Esophagus squamous epithelium (tissue), 5 donors: ENCODE data around the gene SRR. TPM values are rescaled to one million over a fixed set of nuclear protein-coding genes. Genes with fewer than 3 reads are reported as not detected.

ENCODE experiments used
- DNase-seq: peaks from one replicate; lab custom pipeline; 2025; lab: John Stamatoyannopoulos, UW
- H3K27ac ChIP-seq, 4 donors: fragments of 200-600 bp; sonication (generic); one replicate each; pipeline ENCODE4 v1.5.1; 2016 to 2019; ENCODE audit warnings: mild to moderate bottlenecking in 1 of 4
- H3K27me3 ChIP-seq, 4 donors: fragments of 200-600 bp; sonication (generic); 1 replicate in 3 of 4; 2 replicates in 1 of 4; pipeline versions ENCODE4 v1.5.1 to v1.6.0; 2017 to 2021; ENCODE audit warnings: antibody characterized with exemption in 1 of 4
- H3K36me3 ChIP-seq, 3 donors: fragments of 200-600 bp; sonication (generic); one replicate each; pipeline ENCODE4 v1.5.1; 2016 to 2019
- H3K4me1 ChIP-seq, 3 donors: fragments of 200-600 bp; sonication (generic); one replicate each; pipeline ENCODE4 v1.5.1; 2017 to 2019
- H3K4me3 ChIP-seq, 4 donors: fragments of 200-600 bp; sonication (generic); 1 replicate in 3 of 4; 2 replicates in 1 of 4; pipeline ENCODE4 v1.5.1; 2016 to 2019; ENCODE audit warnings: mild to moderate bottlenecking in 2 of 4, moderate library complexity in 1 of 4
- H3K9me3 ChIP-seq, 3 donors: fragments of 200-600 bp; sonication (generic); one replicate each; pipeline ENCODE4 v1.5.1; 2016 to 2019
- POLR2A ChIP-seq, 4 donors: fragments of 450-650 bp; IDR thresholded peaks; one replicate each; pipeline ENCODE4 v1.6.1; 2017; ENCODE audit warnings: antibody characterized with exemption in 4 of 4, mild to moderate bottlenecking in 4 of 4, moderate library complexity in 3 of 4
- WGBS, 2 donors: methylation state at CpG; one replicate each; pipeline ENCODE4 v1.1.5; 2018; 5-methylcytosine and 5-hydroxymethylcytosine counted together
- intact Hi-C: fragments of 100-400 bp; cut with DNase I; formaldehyde crosslinking; loops from one replicate; pipeline ENCODE4 v1.15.0; 2022
- total RNA-seq, 4 donors: library from RNA; depleted of rRNA; stranded (reverse); fragments of >200 nt; gene quantifications; one replicate each; pipeline ENCODE4 v1.1.0, GENCODE V29; 2016
- TF ChIP-seq, protein P1 (sequence below), 6 experiments: fragments of 450-650 bp in 4 of 6; fragments of 200-600 bp in 2 of 6; sonication (generic) in 2 of 6; IDR thresholded peaks; one replicate each; pipeline ENCODE4 v1.5.1; 2016 to 2019; ENCODE audit warnings: antibody characterized with exemption in 6 of 6, mild to moderate bottlenecking in 4 of 6, moderate library complexity in 4 of 6
- donor health status: DM: yes; HTN: yes; CAD: no.

The SRR gene
- total RNA-seq, 4 donors from 2014 or later: 8.7 to 34.8 (median 15.8) TPM

- no peaks in the 10 kb centered on the region for H3K27me3 ChIP-seq
- H3K27ac ChIP-seq: no peak overlapping the region
- H3K9me3 ChIP-seq: no peaks in the 10 kb centered on the region
- peaks cover 0 to 43% (median 4%) of the 10 kb centered on the region in 3 donors for H3K36me3 ChIP-seq
- peaks cover 5 to 39% (median 6%) of the 10 kb centered on the region in 3 donors for H3K4me1 ChIP-seq
- WGBS, 2 donors: 49 to 60% methylated on average over 4 to 5 of the region's 5 CpGs
- no peak for DNase-seq
- intact Hi-C loops: no loop called here
- no peak overlapping the region for H3K4me3 ChIP-seq
- no peak for TF ChIP-seq POLR2A (IDR thresholded peaks at IDR 0.05)
- TF ChIP-seq, protein P1, sequence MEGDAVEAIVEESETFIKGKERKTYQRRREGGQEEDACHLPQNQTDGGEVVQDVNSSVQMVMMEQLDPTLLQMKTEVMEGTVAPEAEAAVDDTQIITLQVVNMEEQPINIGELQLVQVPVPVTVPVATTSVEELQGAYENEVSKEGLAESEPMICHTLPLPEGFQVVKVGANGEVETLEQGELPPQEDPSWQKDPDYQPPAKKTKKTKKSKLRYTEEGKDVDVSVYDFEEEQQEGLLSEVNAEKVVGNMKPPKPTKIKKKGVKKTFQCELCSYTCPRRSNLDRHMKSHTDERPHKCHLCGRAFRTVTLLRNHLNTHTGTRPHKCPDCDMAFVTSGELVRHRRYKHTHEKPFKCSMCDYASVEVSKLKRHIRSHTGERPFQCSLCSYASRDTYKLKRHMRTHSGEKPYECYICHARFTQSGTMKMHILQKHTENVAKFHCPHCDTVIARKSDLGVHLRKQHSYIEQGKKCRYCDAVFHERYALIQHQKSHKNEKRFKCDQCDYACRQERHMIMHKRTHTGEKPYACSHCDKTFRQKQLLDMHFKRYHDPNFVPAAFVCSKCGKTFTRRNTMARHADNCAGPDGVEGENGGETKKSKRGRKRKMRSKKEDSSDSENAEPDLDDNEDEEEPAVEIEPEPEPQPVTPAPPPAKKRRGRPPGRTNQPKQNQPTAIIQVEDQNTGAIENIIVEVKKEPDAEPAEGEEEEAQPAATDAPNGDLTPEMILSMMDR (IDR thresholded peaks at IDR 0.05): no peak
Measured at GRCh38 chr17:2343421-2343820, 39.7 kb downstream of the SRR start.

DNA sequence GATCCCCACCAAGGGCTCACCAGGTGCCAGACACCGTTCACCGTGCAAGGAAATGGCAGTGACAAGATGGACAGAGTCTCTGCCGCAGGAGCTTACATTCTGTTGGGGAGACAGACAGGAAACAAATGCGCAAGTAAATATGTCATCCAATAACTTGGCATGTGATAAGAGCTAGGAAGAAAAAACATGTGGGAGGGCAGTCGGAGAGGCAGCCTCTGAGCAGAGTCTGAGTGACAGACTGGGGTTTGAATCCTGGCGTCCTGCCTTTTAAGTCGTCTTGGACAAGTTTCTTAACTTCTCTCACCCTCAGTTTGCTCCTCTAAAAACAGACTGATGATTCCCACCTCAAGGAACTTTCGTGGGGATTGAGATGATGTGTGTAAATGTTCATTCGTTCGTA is 40.8 kb downstream of the SRR start:
- peaks cover 0 to 43% (median 4%) of the 10 kb centered on the region in 3 donors for H3K36me3 ChIP-seq
- intact Hi-C loops: no loop called here
- no peaks in the 10 kb centered on the region for H3K27me3 ChIP-seq
- 89% methylated on average over 9 of the region's 10 CpGs for WGBS, 2 donors
- peaks cover 4 to 33% (median 6%) of the 10 kb centered on the region in 3 donors for H3K4me1 ChIP-seq
- H3K9me3 ChIP-seq: no peaks in the 10 kb centered on the region
- no peak for DNase-seq
- no peak overlapping the region for H3K4me3 ChIP-seq
- H3K27ac ChIP-seq: no peak overlapping the region
- TF ChIP-seq POLR2A (IDR thresholded peaks at IDR 0.05): no peak
- TF ChIP-seq, protein P1 (IDR thresholded peaks at IDR 0.05): no peak

GRCh38 chr17:2346475-2346874 is 42.7 kb downstream of the SRR start:
- H3K4me1 ChIP-seq: peaks cover 4 to 33% (median 6%) of the 10 kb centered on the region in 3 donors
- H3K27me3 ChIP-seq: no peaks in the 10 kb centered on the region
- peak overlapping the region; percentile 57 to 82 (median 80) for H3K27ac ChIP-seq
- H3K36me3 ChIP-seq: peaks cover 0 to 35% (median 4%) of the 10 kb centered on the region in 3 donors
- intact Hi-C loops: no loop called here
- WGBS, 2 donors: 34 to 74% methylated on average over 5 to 8 of the region's 8 CpGs
- TF ChIP-seq, protein P1 (IDR thresholded peaks at IDR 0.05): no peak
- no peak for TF ChIP-seq POLR2A (IDR thresholded peaks at IDR 0.05)
- no peak for DNase-seq
- no peaks in the 10 kb centered on the region for H3K9me3 ChIP-seq
- H3K4me3 ChIP-seq: no peak overlapping the region

DNA sequence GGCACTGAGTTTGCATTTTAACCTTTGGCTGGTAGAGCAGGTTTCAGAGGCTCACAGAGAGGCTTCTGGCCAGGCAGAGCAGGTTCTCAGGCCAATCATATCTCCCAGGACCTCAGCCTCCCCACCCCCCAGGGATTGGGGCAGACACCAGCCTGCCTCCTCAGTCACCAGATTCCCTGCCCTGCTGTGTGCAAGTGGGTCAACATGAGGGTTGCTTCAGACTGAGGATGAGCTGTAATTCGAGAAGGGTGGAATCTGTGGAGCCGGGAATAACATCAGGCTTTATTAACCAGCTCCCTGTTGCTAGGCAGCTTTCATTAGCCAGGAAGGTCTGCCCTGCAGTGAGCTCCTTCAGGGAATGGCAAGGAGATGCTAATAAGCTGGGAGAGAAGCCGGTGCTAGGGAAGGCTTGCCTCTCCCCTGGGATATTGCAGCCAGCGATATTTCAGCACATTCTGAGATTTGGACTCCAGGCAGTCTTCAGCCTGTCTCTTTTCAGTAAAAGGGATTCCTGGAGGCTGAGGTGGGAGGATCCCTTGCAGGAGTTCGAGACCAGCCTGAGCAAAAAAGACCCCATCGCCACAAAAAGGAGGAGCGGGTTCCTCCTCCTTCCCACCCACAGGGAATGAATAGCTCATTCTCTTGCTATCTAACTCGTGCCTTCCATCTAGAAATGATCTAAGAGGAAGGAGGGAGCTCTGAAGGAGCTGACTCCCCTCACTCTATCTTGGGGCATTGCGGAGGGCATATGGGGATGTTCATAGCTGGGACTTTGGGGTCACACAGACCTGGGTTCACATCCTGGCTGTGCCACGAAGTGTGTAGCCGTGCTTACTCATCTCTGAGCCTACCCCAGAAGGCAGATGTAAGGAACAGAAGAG is 44.3 kb downstream of the SRR start:
- intact Hi-C loops: no loop called here
- 76 to 83% methylated on average over 8 to 10 of the region's 11 CpGs for WGBS, 2 donors
- H3K4me3 ChIP-seq: no peak overlapping the region
- H3K27ac ChIP-seq: peak overlapping the region; percentile 15 to 81 (median 59)
- no peak for TF ChIP-seq POLR2A (IDR thresholded peaks at IDR 0.05)
- TF ChIP-seq, protein P1 (IDR thresholded peaks at IDR 0.05): no peak
- no peaks in the 10 kb centered on the region for H3K9me3 ChIP-seq
- no peak for DNase-seq
- peaks cover 0 to 19% (median 4%) of the 10 kb centered on the region in 3 donors for H3K36me3 ChIP-seq
- no peaks in the 10 kb centered on the region for H3K27me3 ChIP-seq
- peaks cover 4 to 36% (median 6%) of the 10 kb centered on the region in 3 donors for H3K4me1 ChIP-seq

DNA sequence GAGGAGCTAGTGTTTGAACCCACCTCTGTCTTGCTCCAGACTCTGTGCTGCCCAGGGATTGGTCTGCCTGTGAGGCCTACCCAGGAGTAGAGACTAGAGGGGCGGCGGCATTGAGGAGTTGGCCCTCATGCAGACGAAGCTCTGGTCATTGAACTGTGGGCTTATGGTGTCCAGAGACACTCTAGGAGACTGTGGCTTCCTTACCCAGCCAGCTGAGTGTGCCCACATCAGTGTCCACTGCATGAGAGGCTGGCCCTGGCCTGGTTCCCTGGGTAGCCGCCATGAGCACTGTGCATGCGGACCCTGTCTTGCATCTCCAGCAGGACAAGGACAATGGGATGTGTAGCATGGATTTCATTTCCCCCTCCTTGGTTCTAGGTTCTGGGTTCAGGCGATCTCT is 47.5 kb downstream of the SRR start:
- Histone ChIP-seq H3K27ac (no peak overlapping the region), H3K4me3 (no peak overlapping the region), H3K4me1 (peaks cover 4 to 36% (median 9%) of the 10 kb centered on the region in 3 donors), H3K36me3 (no peaks in the 10 kb centered on the region), H3K27me3 (no peaks in the 10 kb centered on the region), H3K9me3 (no peaks in the 10 kb centered on the region)
- intact Hi-C loops: no loop called here
- 96 to 100% methylated on average over 2 to 5 of the region's 6 CpGs for WGBS, 2 donors
- no peak for TF ChIP-seq POLR2A (IDR thresholded peaks at IDR 0.05)
- TF ChIP-seq, protein P1 (IDR thresholded peaks at IDR 0.05): no peak
- DNase-seq: no peak
